Measurements from ENCODE around the gene DCLK3. TPM values are rescaled to one million over a fixed set of nuclear protein-coding genes. Genes with fewer than 3 reads are reported as not detected.
A peak's percentile ranks its signal among the peaks of the same experiment; 100 is the strongest.

The DCLK3 gene
- total RNA-seq, 1 experiment from 2014 or later: 0.55 TPM

DNA sequence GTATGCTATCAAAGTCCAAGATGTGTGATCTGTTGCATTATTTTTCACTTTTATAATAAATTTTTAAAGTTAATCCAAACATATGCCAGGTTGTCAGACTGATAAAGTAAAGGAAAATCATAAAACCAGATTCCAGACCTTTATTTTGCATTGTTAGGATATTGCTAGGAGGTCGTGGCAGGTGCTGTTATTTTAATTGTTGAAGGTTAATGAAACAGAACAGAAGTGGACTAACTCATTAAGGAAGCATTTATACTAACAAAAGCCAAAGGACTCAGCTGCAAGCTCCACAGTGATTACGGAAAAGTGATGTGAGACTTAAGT lies 63.1 kb downstream of the DCLK3 start:
- Mint-ChIP-seq H3K4me1 (peaks cover 18% of the 10 kb centered on the region), H3K27ac (no peak overlapping the region), H3K9me3 (no peaks in the 10 kb centered on the region), H3K4me3 (no peak overlapping the region), H3K36me3 (no peaks in the 10 kb centered on the region), H3K27me3 (ENCODE audit: low read depth) (no peaks in the 10 kb centered on the region)
- ATAC-seq (no peak), DNase-seq (ENCODE audit: low spot score) (no peak)
- ChIA-PET POLR2A (no interaction called here), CTCF (interaction anchor here (2.3 to 2.9 kb wide), 2 partner anchors 577 to 735 kb away, joined by 16 to 21 read pairs; no protein-coding TSS in a partner anchor)
- TF ChIP-seq IRF2 (CRISPR knock-in tag; IDR thresholded peaks at IDR 0.05; ENCODE audit: borderline replicate concordance, low read depth) (no peak), FOXK1 (CRISPR knock-in tag; IDR thresholded peaks at IDR 0.05) (no peak), MXD4 (CRISPR knock-in tag; IDR thresholded peaks at IDR 0.05; ENCODE audit: borderline replicate concordance) (no peak), NFYB (CRISPR knock-in tag; conservative IDR thresholded peaks at IDR 0.05; ENCODE audit: low read depth) (no peak), SMAD4 (CRISPR knock-in tag; IDR thresholded peaks at IDR 0.05) (no peak), NR2C2 (CRISPR knock-in tag; IDR thresholded peaks at IDR 0.05) (no peak), NFE2L1 (CRISPR knock-in tag; IDR thresholded peaks at IDR 0.05) (no peak), ZNF416 (CRISPR knock-in tag; IDR thresholded peaks at IDR 0.05) (no peak)
- TF ChIP-seq, protein P1, sequence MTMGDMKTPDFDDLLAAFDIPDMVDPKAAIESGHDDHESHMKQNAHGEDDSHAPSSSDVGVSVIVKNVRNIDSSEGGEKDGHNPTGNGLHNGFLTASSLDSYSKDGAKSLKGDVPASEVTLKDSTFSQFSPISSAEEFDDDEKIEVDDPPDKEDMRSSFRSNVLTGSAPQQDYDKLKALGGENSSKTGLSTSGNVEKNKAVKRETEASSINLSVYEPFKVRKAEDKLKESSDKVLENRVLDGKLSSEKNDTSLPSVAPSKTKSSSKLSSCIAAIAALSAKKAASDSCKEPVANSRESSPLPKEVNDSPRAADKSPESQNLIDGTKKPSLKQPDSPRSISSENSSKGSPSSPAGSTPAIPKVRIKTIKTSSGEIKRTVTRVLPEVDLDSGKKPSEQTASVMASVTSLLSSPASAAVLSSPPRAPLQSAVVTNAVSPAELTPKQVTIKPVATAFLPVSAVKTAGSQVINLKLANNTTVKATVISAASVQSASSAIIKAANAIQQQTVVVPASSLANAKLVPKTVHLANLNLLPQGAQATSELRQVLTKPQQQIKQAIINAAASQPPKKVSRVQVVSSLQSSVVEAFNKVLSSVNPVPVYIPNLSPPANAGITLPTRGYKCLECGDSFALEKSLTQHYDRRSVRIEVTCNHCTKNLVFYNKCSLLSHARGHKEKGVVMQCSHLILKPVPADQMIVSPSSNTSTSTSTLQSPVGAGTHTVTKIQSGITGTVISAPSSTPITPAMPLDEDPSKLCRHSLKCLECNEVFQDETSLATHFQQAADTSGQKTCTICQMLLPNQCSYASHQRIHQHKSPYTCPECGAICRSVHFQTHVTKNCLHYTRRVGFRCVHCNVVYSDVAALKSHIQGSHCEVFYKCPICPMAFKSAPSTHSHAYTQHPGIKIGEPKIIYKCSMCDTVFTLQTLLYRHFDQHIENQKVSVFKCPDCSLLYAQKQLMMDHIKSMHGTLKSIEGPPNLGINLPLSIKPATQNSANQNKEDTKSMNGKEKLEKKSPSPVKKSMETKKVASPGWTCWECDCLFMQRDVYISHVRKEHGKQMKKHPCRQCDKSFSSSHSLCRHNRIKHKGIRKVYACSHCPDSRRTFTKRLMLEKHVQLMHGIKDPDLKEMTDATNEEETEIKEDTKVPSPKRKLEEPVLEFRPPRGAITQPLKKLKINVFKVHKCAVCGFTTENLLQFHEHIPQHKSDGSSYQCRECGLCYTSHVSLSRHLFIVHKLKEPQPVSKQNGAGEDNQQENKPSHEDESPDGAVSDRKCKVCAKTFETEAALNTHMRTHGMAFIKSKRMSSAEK (CRISPR knock-in tag; IDR thresholded peaks at IDR 0.05; ENCODE audit: borderline replicate concordance): no peak
- TF ChIP-seq, protein P2, sequence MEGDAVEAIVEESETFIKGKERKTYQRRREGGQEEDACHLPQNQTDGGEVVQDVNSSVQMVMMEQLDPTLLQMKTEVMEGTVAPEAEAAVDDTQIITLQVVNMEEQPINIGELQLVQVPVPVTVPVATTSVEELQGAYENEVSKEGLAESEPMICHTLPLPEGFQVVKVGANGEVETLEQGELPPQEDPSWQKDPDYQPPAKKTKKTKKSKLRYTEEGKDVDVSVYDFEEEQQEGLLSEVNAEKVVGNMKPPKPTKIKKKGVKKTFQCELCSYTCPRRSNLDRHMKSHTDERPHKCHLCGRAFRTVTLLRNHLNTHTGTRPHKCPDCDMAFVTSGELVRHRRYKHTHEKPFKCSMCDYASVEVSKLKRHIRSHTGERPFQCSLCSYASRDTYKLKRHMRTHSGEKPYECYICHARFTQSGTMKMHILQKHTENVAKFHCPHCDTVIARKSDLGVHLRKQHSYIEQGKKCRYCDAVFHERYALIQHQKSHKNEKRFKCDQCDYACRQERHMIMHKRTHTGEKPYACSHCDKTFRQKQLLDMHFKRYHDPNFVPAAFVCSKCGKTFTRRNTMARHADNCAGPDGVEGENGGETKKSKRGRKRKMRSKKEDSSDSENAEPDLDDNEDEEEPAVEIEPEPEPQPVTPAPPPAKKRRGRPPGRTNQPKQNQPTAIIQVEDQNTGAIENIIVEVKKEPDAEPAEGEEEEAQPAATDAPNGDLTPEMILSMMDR (IDR thresholded peaks at IDR 0.05): no peak; the same call in 1 of the 2 replicates
- TF ChIP-seq, protein P3, sequence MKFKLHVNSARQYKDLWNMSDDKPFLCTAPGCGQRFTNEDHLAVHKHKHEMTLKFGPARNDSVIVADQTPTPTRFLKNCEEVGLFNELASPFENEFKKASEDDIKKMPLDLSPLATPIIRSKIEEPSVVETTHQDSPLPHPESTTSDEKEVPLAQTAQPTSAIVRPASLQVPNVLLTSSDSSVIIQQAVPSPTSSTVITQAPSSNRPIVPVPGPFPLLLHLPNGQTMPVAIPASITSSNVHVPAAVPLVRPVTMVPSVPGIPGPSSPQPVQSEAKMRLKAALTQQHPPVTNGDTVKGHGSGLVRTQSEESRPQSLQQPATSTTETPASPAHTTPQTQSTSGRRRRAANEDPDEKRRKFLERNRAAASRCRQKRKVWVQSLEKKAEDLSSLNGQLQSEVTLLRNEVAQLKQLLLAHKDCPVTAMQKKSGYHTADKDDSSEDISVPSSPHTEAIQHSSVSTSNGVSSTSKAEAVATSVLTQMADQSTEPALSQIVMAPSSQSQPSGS (CRISPR knock-in tag; IDR thresholded peaks at IDR 0.05; ENCODE audit: borderline replicate concordance, low read depth): no peak
- TF ChIP-seq, protein P4, sequence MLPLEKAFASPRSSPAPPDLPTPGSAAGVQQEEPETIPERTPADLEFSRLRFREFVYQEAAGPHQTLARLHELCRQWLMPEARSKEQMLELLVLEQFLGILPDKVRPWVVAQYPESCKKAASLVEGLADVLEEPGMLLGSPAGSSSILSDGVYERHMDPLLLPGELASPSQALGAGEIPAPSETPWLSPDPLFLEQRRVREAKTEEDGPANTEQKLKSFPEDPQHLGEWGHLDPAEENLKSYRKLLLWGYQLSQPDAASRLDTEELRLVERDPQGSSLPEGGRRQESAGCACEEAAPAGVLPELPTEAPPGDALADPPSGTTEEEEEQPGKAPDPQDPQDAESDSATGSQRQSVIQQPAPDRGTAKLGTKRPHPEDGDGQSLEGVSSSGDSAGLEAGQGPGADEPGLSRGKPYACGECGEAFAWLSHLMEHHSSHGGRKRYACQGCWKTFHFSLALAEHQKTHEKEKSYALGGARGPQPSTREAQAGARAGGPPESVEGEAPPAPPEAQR (CRISPR knock-in tag; IDR thresholded peaks at IDR 0.05): no peak
- TF ChIP-seq, protein P5, sequence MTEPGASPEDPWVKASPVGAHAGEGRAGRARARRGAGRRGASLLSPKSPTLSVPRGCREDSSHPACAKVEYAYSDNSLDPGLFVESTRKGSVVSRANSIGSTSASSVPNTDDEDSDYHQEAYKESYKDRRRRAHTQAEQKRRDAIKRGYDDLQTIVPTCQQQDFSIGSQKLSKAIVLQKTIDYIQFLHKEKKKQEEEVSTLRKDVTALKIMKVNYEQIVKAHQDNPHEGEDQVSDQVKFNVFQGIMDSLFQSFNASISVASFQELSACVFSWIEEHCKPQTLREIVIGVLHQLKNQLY (CRISPR knock-in tag; IDR thresholded peaks at IDR 0.05): no peak

DNA sequence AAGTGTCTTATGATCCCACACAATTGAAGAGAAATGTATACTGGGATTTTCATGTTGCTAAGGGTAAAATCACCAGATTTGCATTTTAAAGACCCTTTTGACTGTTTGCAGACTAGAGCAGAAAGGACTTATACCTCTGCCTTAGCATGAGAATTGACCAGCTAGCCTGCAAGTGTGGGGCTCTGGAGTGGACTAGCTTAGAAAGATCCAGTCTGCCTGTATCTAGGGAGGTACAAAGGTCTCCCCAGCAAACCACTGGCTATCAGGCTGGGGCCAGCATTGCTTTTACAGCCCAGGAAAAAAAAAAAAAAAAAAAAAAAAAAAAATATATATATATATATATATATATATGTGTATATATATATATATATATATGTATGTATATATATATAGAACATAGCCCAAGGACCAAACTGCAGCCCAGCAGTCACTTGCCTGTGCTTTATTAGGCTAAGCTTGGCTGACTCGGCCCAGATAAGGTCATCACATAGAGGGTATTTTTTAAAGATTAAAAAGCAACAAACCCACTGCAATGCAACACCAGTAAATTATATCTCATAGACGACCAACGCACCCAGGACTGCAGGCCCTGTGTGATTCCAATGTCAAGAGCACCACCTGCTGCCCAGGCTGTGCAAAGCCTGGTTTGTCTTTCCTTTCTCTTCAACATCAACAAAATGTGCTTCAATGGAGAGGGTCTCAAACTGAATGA lies 63.7 kb downstream of the DCLK3 start:
- TF ChIP-seq EMX1 (CRISPR knock-in tag; IDR thresholded peaks at IDR 0.05) (no peak), TEAD1 (CRISPR knock-in tag; IDR thresholded peaks at IDR 0.05) (no peak)
- TF ChIP-seq, protein P6, sequence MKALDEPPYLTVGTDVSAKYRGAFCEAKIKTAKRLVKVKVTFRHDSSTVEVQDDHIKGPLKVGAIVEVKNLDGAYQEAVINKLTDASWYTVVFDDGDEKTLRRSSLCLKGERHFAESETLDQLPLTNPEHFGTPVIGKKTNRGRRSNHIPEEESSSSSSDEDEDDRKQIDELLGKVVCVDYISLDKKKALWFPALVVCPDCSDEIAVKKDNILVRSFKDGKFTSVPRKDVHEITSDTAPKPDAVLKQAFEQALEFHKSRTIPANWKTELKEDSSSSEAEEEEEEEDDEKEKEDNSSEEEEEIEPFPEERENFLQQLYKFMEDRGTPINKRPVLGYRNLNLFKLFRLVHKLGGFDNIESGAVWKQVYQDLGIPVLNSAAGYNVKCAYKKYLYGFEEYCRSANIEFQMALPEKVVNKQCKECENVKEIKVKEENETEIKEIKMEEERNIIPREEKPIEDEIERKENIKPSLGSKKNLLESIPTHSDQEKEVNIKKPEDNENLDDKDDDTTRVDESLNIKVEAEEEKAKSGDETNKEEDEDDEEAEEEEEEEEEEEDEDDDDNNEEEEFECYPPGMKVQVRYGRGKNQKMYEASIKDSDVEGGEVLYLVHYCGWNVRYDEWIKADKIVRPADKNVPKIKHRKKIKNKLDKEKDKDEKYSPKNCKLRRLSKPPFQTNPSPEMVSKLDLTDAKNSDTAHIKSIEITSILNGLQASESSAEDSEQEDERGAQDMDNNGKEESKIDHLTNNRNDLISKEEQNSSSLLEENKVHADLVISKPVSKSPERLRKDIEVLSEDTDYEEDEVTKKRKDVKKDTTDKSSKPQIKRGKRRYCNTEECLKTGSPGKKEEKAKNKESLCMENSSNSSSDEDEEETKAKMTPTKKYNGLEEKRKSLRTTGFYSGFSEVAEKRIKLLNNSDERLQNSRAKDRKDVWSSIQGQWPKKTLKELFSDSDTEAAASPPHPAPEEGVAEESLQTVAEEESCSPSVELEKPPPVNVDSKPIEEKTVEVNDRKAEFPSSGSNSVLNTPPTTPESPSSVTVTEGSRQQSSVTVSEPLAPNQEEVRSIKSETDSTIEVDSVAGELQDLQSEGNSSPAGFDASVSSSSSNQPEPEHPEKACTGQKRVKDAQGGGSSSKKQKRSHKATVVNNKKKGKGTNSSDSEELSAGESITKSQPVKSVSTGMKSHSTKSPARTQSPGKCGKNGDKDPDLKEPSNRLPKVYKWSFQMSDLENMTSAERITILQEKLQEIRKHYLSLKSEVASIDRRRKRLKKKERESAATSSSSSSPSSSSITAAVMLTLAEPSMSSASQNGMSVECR (CRISPR knock-in tag; IDR thresholded peaks at IDR 0.05; ENCODE audit: borderline replicate concordance): no peak
- TF ChIP-seq, protein P2 (IDR thresholded peaks at IDR 0.05): peak; percentile 51
- H3K27me3 Mint-ChIP-seq (ENCODE audit: low read depth): no peaks in the 10 kb centered on the region
- POLR2A ChIA-PET: no interaction called here
- no peak overlapping the region for H3K4me3 Mint-ChIP-seq
- peak; percentile 69 for DNase-seq (ENCODE audit: low spot score)
- H3K9me3 Mint-ChIP-seq: no peaks in the 10 kb centered on the region
- no peaks in the 10 kb centered on the region for H3K36me3 Mint-ChIP-seq
- H3K4me1 Mint-ChIP-seq: peaks cover 18% of the 10 kb centered on the region
- peak; percentile 86 for ATAC-seq
- no peak overlapping the region for H3K27ac Mint-ChIP-seq
- CTCF ChIA-PET: interaction anchor here (0.5 to 2.9 kb wide), 12 partner anchors 11 to 988 kb away, joined by 3 to 21 read pairs (median 3); partner anchors contain the start of gene STAC

All from WTC11 (cell line).